ENCODE results near the gene PCDHGA11.

DNA sequence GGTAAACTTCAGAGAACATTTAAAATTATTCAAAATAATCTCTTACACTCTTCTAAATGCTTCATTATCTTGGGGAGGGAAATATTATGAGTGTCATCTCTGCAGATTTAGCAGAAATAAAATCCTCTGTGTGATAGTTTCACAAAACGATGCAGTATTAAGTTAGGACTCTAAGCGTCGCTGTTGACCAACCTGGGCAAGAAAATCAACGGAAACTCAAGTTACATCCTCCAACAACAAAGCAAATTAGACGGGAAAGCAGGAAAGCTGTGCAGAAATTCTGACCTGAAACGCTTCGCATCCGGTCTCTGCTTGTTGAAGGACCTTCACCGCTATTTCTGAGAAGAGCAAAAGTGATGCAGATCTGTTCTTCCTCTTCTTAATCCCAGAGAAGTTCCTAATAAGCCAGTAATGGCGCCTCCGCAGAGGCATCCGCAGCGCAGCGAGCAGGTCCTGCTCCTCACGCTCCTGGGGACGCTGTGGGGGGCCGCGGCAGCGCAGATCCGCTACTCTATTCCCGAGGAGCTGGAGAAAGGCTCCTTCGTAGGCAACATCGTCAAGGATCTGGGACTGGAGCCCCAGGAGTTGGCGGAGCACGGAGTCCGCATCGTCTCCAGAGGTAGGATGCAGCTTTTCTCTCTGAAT, 47.1 kb upstream of the PCDHGA11 start, which contains the start of gene PCDHGA6:
- TF ChIP-seq, protein P1, sequence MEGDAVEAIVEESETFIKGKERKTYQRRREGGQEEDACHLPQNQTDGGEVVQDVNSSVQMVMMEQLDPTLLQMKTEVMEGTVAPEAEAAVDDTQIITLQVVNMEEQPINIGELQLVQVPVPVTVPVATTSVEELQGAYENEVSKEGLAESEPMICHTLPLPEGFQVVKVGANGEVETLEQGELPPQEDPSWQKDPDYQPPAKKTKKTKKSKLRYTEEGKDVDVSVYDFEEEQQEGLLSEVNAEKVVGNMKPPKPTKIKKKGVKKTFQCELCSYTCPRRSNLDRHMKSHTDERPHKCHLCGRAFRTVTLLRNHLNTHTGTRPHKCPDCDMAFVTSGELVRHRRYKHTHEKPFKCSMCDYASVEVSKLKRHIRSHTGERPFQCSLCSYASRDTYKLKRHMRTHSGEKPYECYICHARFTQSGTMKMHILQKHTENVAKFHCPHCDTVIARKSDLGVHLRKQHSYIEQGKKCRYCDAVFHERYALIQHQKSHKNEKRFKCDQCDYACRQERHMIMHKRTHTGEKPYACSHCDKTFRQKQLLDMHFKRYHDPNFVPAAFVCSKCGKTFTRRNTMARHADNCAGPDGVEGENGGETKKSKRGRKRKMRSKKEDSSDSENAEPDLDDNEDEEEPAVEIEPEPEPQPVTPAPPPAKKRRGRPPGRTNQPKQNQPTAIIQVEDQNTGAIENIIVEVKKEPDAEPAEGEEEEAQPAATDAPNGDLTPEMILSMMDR (IDR thresholded peaks at IDR 0.05): peak; percentile 17 to 27 (median 24)
- no peak for TF ChIP-seq POLR2AphosphoS5 (IDR thresholded peaks at IDR 0.05)
